Measurements from ENCODE around the gene STK11. TPM values are rescaled to one million over a fixed set of nuclear protein-coding genes. Genes with fewer than 3 reads are reported as not detected.

STK11 gene
- total RNA-seq, 1 donor from 2014 or later, result 61.3 TPM

- Mint-ChIP-seq H3K27ac (ENCODE audit: unreplicated experiment) (no peak overlapping the region), H3K9me3 (ENCODE audit: unreplicated experiment) (no peaks in the 10 kb centered on the region), H3K4me3 (ENCODE audit: unreplicated experiment) (no peak overlapping the region), H3K36me3 (ENCODE audit: unreplicated experiment) (peaks cover 2% of the 10 kb centered on the region), H3K27me3 (ENCODE audit: unreplicated experiment) (no peaks in the 10 kb centered on the region), H3K4me1 (ENCODE audit: unreplicated experiment) (peaks cover 27% of the 10 kb centered on the region)
- TF ChIP-seq CTCF (IDR thresholded peaks at IDR 0.05), result no peak
- DNase-seq (ENCODE audit: extremely low spot score, unreplicated experiment), result no peak
Observed at GRCh38 chr19:1218751-1219567, 13.4 kb downstream of the STK11 start.

GRCh38 chr19:1219786-1220476 is 14.4 kb downstream of the STK11 start:
- Mint-ChIP-seq H3K4me3 (ENCODE audit: unreplicated experiment) (no peak overlapping the region), H3K27me3 (ENCODE audit: unreplicated experiment) (no peaks in the 10 kb centered on the region)

GRCh38 chr19:1220477-1220930 is 14.9 kb downstream of the STK11 start:
- Mint-ChIP-seq H3K27ac (ENCODE audit: unreplicated experiment) (no peak overlapping the region), H3K9me3 (ENCODE audit: unreplicated experiment) (no peaks in the 10 kb centered on the region), H3K27me3 (ENCODE audit: unreplicated experiment) (no peaks in the 10 kb centered on the region), H3K4me1 (ENCODE audit: unreplicated experiment) (peaks cover 18% of the 10 kb centered on the region), H3K4me3 (ENCODE audit: unreplicated experiment) (no peak overlapping the region), H3K36me3 (ENCODE audit: unreplicated experiment) (peaks cover 2% of the 10 kb centered on the region)
- no peak for DNase-seq (ENCODE audit: extremely low spot score, unreplicated experiment)
- TF ChIP-seq CTCF (IDR thresholded peaks at IDR 0.05), result peak; percentile 11

More at GRCh38 chr19:1219786-1220476, 14.4 kb downstream of the STK11 start:
- Mint-ChIP-seq H3K36me3 (ENCODE audit: unreplicated experiment) (peaks cover 2% of the 10 kb centered on the region), H3K27ac (ENCODE audit: unreplicated experiment) (no peak overlapping the region), H3K4me1 (ENCODE audit: unreplicated experiment) (peaks cover 20% of the 10 kb centered on the region), H3K9me3 (ENCODE audit: unreplicated experiment) (no peaks in the 10 kb centered on the region)
- DNase-seq (ENCODE audit: extremely low spot score, unreplicated experiment), result no peak
- no peak for TF ChIP-seq CTCF (IDR thresholded peaks at IDR 0.05)

GRCh38 chr19:1220976-1221903 is 15.7 kb downstream of the STK11 start:
- Mint-ChIP-seq H3K27me3 (ENCODE audit: unreplicated experiment) (no peaks in the 10 kb centered on the region), H3K4me3 (ENCODE audit: unreplicated experiment) (no peak overlapping the region), H3K27ac (ENCODE audit: unreplicated experiment) (no peak overlapping the region), H3K4me1 (ENCODE audit: unreplicated experiment) (peaks cover 11% of the 10 kb centered on the region), H3K9me3 (ENCODE audit: unreplicated experiment) (no peaks in the 10 kb centered on the region), H3K36me3 (ENCODE audit: unreplicated experiment) (peaks cover 2% of the 10 kb centered on the region)
- DNase-seq (ENCODE audit: extremely low spot score, unreplicated experiment), result no peak
- TF ChIP-seq CTCF (IDR thresholded peaks at IDR 0.05), result peak; percentile 72

Data from osteocyte (in vitro differentiated cells).